GM18508 (cell line): ENCODE measurements around the gene ACLY.
"Not testable (repeated sequence)": the region's sequence is repeated elsewhere in the genome, so short reads cannot be mapped to it uniquely, and the experiment has no call there.

Source experiments
- ATAC-seq: cut with Tn5 transposase; IDR thresholded peaks from one replicate; pipeline ENCODE4 v1.9.1; 2021; ENCODE audit warnings: moderate number of reproducible peaks; ENCODE audit not compliant: insufficient read depth, unreplicated experiment

Gene ACLY

DNA sequence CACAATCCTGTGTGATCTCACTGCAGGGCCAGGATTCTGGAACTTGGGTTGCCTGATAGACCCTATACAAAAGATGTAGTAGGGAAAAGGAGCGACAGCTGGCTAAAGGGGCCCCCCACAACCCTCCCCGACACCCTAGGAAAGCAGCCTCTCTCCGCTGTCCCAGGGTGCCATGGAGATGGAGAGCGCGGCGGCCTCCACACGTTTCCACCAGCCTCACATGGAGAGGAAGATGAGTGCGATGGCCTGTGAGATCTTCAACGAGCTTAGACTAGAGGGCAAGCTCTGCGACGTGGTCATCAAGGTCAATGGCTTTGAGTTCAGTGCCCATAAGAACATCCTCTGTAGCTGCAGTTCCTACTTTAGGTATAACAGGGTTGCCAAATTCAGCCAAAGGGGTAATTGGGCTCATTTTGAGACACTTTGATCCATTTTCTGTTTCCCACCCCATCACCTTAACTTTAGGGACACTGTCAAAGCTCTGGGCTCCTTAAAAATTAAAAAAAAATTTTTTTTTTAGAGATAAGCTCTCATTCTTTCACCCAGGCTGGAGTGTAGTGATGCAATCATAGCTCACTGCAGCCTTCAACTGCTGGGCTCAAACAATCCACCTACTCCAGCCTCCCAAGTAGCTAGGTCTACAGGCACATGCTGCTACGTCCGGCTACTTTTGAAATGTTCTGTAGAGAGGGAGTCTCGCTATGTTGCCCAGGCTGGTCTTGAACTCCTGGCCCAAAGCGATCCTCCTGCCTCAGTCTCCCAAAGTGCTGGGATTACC is 80.8 kb downstream of the ACLY start, which contains the start of gene KLHL10:
KLHL10 (plus strand) TSS at position 65 of the 778 bp plus-strand sequence; CDS start at position 173, 108 bp downstream.
- no peak for ATAC-seq

DNA sequence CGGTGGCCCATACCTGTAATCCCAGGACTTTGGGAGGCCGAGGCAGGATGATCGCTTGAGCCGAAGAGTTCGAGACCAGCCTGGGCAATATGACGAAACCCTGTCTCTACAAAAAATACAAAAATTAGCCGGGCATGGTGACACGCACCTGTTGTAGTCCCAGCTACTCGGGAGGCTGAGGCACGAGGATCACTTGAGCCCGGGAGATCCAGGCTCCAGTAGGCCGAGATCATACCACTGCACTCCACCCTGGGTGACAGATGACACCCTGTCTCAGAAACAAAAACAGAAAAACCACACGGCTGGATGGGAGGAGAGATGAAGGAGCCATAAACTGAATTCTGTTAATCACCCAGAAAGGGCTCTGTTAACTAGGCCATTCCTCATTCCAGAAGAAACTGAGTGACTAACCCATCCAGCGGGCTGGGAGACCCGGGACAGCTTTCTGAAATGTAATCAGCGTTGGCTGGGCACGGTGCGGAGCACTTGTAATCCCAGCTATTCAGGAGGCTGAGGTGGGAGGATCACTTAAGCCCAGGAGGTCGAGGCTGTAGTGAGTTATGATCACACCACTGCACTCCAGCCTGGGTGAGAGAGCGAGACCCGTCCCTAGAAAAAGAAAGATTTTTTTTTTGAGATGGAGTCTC is 82.1 kb downstream of the ACLY start:
- no peak for ATAC-seq

DNA sequence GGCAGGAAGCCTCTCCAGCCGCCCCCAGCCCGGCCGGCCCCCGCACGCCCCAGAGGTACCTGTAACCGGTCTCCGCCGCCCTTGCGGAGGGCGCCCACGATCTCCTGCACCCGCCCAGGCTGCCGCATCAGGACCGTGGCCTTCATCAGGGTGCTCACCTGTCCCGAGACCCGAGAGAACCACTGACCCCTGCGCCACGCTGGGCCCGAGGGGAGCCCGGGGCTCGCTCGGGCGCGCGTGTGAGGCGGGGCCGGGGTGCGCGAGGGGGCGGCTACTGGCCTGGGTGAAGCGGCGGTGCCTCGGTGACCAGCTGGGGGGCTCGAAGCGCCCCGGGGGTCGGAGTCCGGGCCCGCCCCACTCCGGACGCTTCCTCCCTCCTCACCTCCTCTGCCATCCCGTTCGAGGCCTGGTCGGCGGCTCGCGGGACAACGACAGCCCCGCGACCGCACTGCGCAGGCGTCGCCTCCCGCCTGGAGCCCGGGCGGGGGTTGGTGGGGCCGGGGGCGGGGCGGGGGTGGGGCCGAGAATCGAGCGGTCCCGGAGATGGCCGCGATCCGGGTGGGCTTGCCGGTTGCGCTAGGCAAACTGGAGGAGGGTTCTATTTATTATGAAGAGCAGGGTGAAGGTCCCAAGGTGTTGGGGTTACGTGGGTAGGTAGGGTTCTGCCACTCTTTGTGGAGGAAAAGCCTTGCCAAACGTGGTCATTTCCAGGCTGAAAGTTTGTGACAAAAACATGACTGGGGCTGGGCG is 82.8 kb downstream of the ACLY start, which contains the start of gene NT5C3B:
NT5C3B (minus strand) TSS at position 433 of the 750 bp plus-strand sequence; CDS start at position 394, 39 bp downstream.
- no peak for ATAC-seq

DNA sequence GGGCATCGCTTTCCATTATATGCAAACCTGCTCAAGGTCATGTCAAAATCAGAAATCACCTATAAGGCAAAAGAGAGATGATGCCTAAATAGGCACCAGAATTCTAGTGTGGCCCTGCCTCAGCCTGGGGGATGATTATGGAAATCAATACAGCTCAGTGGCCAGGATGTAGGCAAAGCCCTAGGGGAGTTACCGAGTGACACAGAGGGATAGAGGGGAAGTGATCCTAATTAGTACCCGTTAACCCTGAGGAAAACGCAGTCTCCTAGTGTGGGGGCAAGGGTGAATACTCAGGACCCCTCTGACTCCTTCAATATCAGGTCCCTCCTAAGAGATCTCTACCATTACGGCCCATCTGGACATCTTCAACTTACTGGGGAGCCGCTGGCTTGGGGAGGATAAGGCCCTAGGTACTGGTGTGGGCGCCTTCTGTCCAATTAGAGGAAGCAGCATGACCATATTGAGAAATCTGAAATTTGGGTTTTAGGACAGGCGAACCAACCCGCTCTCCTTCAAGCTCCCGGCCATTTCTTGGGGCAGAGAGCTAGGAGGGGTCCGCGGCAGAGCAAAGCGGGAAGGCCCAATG is 83.4 kb downstream of the ACLY start:
- ATAC-seq: no peak

DNA sequence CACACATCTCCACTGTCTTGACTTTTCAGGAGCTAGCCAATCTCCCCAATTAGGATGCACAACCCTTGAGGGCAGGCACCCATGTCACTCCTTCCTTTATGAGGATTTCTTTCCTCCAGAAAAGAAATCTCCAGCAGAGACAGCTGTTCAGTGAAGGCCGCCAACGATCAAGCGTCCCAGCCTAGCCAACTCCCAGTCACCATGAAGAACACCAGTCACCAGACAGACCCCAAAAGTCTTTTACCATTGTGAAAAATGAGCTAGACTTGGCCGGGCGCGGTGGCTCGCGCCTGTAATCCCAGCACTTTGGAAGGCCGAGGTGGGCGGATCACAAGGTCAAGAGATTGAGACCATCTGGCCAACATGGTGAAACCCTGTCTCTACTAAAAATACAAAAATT is 88.8 kb downstream of the ACLY start:
- not testable (repeated sequence) for ATAC-seq

DNA sequence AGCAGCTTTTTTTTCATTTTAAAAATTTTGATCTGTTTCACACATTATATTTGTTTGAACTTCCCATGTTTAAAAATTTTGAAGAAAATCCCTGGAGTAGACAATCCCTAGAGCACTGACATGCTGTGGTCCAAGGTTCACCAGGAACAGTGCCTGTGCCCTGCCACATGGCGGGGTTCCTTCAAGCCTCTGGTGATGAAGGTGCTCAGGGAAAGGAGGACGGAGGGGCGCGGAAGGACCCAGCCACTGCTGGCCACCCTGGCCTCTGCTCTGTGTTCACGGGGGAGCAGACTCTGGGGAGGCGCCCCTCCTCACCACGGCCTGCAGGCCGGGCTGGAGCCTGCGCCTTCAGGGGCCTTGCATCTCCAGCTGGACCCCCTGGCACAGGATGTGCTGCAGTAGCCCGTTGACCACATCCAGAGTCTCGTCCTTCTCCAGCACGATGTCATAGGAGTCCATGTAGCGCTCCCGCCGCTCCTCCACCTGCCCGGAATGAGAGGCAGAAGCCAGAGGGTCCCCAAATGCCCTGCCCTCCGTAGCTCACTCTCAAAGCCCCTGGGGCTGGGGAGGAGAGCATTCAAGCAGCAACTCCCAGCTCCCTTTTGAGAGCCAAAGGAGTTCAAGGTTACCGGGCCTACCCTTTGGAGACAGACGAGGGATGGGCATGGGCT is 93.4 kb downstream of the ACLY start:
- ATAC-seq: no peak

DNA sequence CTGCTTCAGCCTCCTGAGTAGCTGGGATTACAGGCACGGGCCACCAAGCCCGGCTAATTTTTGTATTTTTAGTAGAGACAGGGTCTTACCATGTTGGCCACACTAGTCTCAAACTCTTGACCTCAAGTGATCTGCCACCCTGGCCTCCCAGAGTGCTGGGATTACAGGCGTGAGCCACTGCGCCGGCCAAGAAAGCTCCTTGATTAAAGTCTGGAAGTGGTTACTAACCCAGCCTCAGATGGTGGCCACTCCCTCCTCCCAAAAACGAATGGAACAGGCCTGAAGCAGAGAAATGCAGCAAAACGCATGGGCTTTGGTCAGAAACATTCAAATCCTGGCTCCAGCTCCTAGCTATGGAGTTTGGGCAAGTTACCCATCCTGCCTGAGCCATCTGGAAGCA is 94.7 kb downstream of the ACLY start:
- no peak for ATAC-seq

DNA sequence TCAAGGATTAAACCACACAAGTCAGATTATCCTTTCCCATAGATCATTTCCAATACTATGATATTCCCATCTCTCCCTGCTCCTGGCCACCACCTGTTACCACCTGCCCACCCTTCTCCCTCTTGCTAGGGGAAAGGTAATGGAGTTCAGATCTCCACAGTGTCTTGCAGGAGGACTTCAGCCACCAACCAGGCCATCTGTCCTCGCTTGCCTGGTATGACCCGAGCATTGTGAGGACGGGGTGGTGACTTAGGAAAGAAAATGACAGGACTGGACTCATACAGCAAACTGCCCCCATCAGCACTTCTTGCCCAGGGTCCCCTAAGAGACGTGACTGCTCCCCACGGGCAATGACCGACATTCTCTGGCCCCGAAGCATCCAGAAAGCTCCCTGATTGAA is 95.2 kb downstream of the ACLY start:
- no peak for ATAC-seq

DNA sequence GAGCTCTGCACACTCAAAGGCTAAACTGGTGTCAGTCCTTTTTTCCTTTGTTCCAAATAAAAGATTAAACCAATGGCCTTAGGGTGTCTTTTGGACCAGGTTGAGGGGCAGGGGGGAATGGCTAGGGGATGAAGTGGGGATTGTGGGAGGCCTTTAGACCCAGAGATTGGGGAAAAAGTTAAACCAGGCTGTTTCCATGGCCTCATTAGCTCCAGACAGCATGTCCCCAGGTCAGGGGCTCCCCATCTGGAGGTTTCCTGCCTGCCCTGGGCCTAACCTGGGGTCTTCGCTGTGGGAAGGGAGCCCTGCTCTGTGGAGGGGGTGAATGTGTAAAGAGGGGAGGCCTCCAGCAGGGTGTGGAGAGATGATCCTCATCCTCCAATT is 95.6 kb downstream of the ACLY start:
- no peak for ATAC-seq

DNA sequence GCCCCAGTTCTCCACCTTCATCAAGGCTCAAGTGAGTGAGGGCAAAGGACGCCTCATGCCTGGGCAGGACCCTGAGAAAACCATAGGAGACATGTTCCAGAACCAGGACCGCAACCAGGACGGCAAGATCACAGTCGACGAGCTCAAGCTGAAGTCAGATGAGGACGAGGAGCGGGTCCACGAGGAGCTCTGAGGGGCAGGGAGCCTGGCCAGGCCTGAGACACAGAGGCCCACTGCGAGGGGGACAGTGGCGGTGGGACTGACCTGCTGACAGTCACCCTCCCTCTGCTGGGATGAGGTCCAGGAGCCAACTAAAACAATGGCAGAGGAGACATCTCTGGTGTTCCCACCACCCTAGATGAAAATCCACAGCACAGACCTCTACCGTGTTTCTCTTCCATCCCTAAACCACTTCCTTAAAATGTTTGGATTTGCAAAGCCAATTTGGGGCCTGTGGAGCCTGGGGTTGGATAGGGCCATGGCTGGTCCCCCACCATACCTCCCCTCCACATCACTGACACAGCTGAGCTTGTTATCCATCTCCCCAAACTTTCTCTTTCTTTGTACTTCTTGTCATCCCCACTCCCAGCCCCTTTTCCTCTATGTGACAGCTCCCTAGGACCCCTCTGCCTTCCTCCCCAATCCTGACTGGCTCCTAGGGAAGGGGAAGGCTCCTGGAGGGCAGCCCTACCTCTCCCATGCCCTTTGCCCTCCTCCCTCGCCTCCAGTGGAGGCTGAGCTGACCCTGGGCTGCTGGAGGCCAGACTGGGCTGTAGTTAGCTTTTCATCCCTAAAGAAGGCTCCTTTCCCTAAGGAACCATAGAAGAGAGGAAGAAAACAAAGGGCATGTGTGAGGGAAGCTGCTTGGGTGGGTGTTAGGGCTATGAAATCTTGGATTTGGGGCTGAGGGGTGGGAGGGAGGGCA is 96.3 kb downstream of the ACLY start:
- no peak for ATAC-seq

DNA sequence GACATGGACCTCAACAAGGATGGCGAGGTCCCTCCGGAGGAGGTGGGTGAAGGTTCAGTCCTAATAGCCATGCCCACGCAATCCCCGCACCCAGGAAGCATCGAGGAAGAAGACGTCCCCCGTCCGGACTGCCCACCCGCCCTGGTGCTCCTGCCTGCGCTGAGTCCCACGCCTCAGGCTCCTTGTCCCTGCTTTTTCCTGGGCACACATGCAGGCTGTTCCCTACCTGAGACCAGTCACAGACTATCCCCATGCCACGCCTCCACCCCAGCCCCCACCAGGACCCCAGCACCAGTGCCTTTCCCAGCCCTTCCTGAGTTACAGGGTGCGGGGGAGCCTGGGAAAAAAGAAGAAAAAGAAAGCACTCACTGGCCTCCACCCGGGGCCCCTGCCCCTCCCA is 97.0 kb downstream of the ACLY start:
- no peak for ATAC-seq

DNA sequence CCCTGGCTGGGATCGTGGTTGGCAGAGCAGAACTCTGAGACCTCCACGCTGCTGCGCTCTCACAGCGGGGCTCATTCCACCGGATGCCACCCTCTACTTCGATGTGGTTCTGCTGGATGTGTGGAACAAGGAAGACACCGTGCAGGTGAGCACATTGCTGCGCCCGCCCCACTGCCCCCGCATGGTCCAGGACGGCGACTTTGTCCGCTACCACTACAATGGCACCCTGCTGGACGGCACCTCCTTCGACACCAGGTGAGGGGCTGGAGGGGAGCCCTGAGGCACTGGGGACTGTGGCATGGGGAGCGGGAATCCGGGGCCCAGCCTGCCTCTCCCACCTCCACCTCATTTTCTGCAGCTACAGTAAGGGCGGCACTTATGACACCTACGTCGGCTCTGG is 100.7 kb downstream of the ACLY start:
- ATAC-seq: no peak
